HepG2 (cell line): Measurements from ENCODE around the gene TREH. TPM values are rescaled to one million over a fixed set of nuclear protein-coding genes. Genes with fewer than 3 reads are reported as not detected.

Experiments
- ATAC-seq: fragments of 200-7000 bp; cut with Tn5 transposase; 3 replicates; pipeline ENCODE4 v1.9.1; 2020; ENCODE audit warnings: mild to moderate bottlenecking, moderate library complexity
- BruUV-seq: library from RNA; stranded (reverse); fragments of 400-500 nt; replicated peaks from 2 replicates; lab custom pipeline; 2021; lab: Mats Ljungman, UMichigan
- CTCF ChIA-PET: fragments of 300-600 bp; formaldehyde crosslinking; extraction: SDS; loops from one replicate; lab custom pipeline; 2021; ENCODE audit warnings: low total read pairs, inconsistent platforms, low intra/inter-chr PET ratio; lab: Yijun Ruan, JAX
- POLR2A ChIA-PET: fragments of 350-600 bp; sonication (Branson Sonifier 250); formaldehyde crosslinking; loops from one replicate; lab custom pipeline; 2020; ENCODE audit warnings: antibody characterized with exemption, inconsistent platforms; lab: Yijun Ruan, JAX
- DNase-seq: peaks from one replicate; pipeline ENCODE4 v3.0.0-alpha.2; 2015; ENCODE audit warnings: low spot score
- FAIRE-seq: peaks from 3 replicates; lab custom pipeline; 2011; peaks lifted over from hg19 to GRCh38; lab: Jason Lieb, UNC
- H2AFZ ChIP-seq: one replicate; pipeline ENCODE4 v1.6.1; 2011; ENCODE audit warnings: low read length, inconsistent platforms
- H3K27ac ChIP-seq: fragments of 300-600 bp; 3 replicates; pipeline ENCODE4 v1.8.0; 2011; ENCODE audit warnings: mixed run types, mild to moderate bottlenecking, mixed read lengths, low read length, inconsistent platforms; ENCODE audit not compliant: insufficient read depth; ENCODE audit errors: extremely low read length
- H3K27me3 ChIP-seq, 2 experiments: fragments of 200-600 bp in 1 of 2; 2 replicates in 1 of 2; 3 replicates in 1 of 2; pipeline versions ENCODE4 v1.6.0 to v1.8.0; 2011; ENCODE audit warnings: low read length in 2 of 2, mild to moderate bottlenecking in 2 of 2, moderate library complexity in 2 of 2, inconsistent platforms in 1 of 2; ENCODE audit not compliant: insufficient read depth in 2 of 2, control insufficient read depth in 1 of 2
- H3K36me3 ChIP-seq, 2 experiments: fragments of 200-600 bp in 1 of 2; replicated peaks in 1 of 2; 2 replicates in 1 of 2; 3 replicates in 1 of 2; pipeline versions ENCODE4 v1.5.1 to v1.8.0; 2011; ENCODE audit warnings: low read length in 2 of 2, inconsistent platforms in 1 of 2; ENCODE audit not compliant: insufficient read depth in 2 of 2, control insufficient read depth in 1 of 2
- H3K4me1 ChIP-seq: 2 replicates; pipeline ENCODE4 v1.5.1; 2012; ENCODE audit warnings: low read length, inconsistent platforms; ENCODE audit not compliant: insufficient read depth
- H3K4me2 ChIP-seq: 2 replicates; pipeline ENCODE4 v1.6.0; 2011; ENCODE audit warnings: low read depth, low read length, inconsistent platforms
- H3K4me3 ChIP-seq, 3 experiments: fragments of 200-600 bp in 1 of 3; sonication (generic), shearing (Covaris generic) in 1 of 3; replicated peaks in 1 of 3; 2 replicates each; pipeline ENCODE4 v1.5.1; 2011 to 2016; ENCODE audit warnings: low read length in 3 of 3, inconsistent platforms in 2 of 3, low read depth in 2 of 3, mild to moderate bottlenecking in 2 of 3, control low read depth in 1 of 3, mixed read lengths in 1 of 3; ENCODE audit not compliant: insufficient read depth in 1 of 3
- H3K79me2 ChIP-seq: one replicate; pipeline ENCODE4 v1.6.1; 2011; ENCODE audit warnings: low read length, inconsistent platforms; ENCODE audit not compliant: insufficient read depth
- H3K9ac ChIP-seq: 2 replicates; pipeline ENCODE4 v1.6.0; 2011; ENCODE audit warnings: mild to moderate bottlenecking, low read depth, low read length, inconsistent platforms; ENCODE audit not compliant: insufficient read depth
- H3K9me3 ChIP-seq: 2 replicates; pipeline ENCODE4 v1.5.1; 2012; ENCODE audit warnings: mild to moderate bottlenecking, low read length
- H4K20me1 ChIP-seq: 2 replicates; pipeline ENCODE4 v1.6.0; 2011; ENCODE audit warnings: inconsistent platforms, mild to moderate bottlenecking, low read length, moderate library complexity; ENCODE audit not compliant: insufficient read depth
- ADNP ChIP-seq: sonication (generic); formaldehyde crosslinking; IDR thresholded peaks from 2 replicates; pipeline ENCODE4 v1.4.0; 2020; ENCODE audit warnings: missing genetic modification reagents
- CBX1 ChIP-seq: IDR thresholded peaks from one replicate; pipeline ENCODE4 v1.6.1; 2016; ENCODE audit warnings: antibody characterized with exemption, low read depth
- CBX5 ChIP-seq: sonication (generic); formaldehyde crosslinking; IDR thresholded peaks from 2 replicates; pipeline ENCODE4 v1.4.0; 2020; ENCODE audit warnings: missing genetic modification reagents, borderline replicate concordance
- CHD4 ChIP-seq: fragments of 200-600 bp; sonication (generic); IDR thresholded peaks from 2 replicates; pipeline ENCODE4 v1.7.0; 2017; ENCODE audit warnings: mild to moderate bottlenecking, low read length, borderline replicate concordance
- CREM ChIP-seq, 2 experiments: sonication (generic) in 1 of 2; formaldehyde crosslinking in 1 of 2; IDR thresholded peaks; 2 replicates each; pipeline versions ENCODE4 v1.4.0 to v1.6.1; 2016 to 2020; ENCODE audit warnings: antibody characterized with exemption in 1 of 2, mild to moderate bottlenecking in 1 of 2, missing genetic modification reagents in 1 of 2
- EHMT2 ChIP-seq: fragments of 200-600 bp; sonication (generic); IDR thresholded peaks from 2 replicates; pipeline ENCODE4 v1.7.0; 2017; ENCODE audit warnings: antibody characterized with exemption, low read depth, low read length, borderline replicate concordance
- ELF3 ChIP-seq: IDR thresholded peaks from 2 replicates; pipeline ENCODE4 v1.6.1; 2016; ENCODE audit warnings: missing genetic modification reagents, missing compliant biosample characterization
- GTF2F1 ChIP-seq: fragments of 150-350 bp; IDR thresholded peaks from 2 replicates; pipeline ENCODE4 v1.6.1; 2014; ENCODE audit warnings: low read length
- SRSF1 ChIP-seq: fragments of 200-400 bp; formaldehyde crosslinking; optimal IDR thresholded peaks from 2 replicates; pipeline ENCODE3; 2017; ENCODE audit warnings: mild to moderate bottlenecking, low read depth, low read length, moderate library complexity
- WIZ ChIP-seq: sonication (generic); formaldehyde crosslinking; IDR thresholded peaks from 2 replicates; pipeline ENCODE4 v1.5.1; 2020; ENCODE audit warnings: mild to moderate bottlenecking, missing genetic modification reagents
- ZBTB3 ChIP-seq: sonication (generic); formaldehyde crosslinking; IDR thresholded peaks from 2 replicates; pipeline ENCODE4 v1.4.0; 2020; ENCODE audit warnings: low read depth, mild to moderate bottlenecking, moderate library complexity, missing genetic modification reagents, borderline replicate concordance
- ZNF329 ChIP-seq: sonication (generic); formaldehyde crosslinking; IDR thresholded peaks from 2 replicates; pipeline ENCODE4 v1.9.0; 2021; ENCODE audit warnings: low read depth, mild to moderate bottlenecking, missing genetic modification reagents
- ZNF343 ChIP-seq: sonication (generic); formaldehyde crosslinking; IDR thresholded peaks from 2 replicates; pipeline ENCODE4 v1.4.0; 2020; ENCODE audit warnings: mild to moderate bottlenecking, missing genetic modification reagents
- WGBS: methylation state at CpG from one replicate; pipeline ENCODE4 v1.1.6; 2017; ENCODE audit warnings: low lambda C conversion rate; 5-methylcytosine and 5-hydroxymethylcytosine counted together
- in situ Hi-C: cut with HindIII; loops from 2 replicates; pipeline ENCODE4 v1.10.0; 2017; ENCODE audit warnings: low pct_unique_long_range_greater_than_20kb; ENCODE audit not compliant: extremely low pct_ligation_motif_present
- intact Hi-C: fragments of 100-400 bp; cut with micrococcal nuclease; formaldehyde crosslinking; loops from one replicate; pipeline ENCODE4 v1.10.0; 2022; ENCODE audit not compliant: unreplicated experiment
- polyA plus RNA-seq, 8 experiments: library from polyadenylated mRNA; depleted of rRNA in 3 of 8; stranded (reverse) in 7 of 8; unstranded in 1 of 8; fragments of >200 nt; fragmentation: Illumina TruSeq in 4 of 8; extraction: Trizol in 4 of 8; gene quantifications; 2 replicates each; pipeline versions ENCODE4 v1.2.1 to v1.2.3, GENCODE V29; 2011 to 2016; ENCODE audit warnings: low read depth in 4 of 8, missing spikeins in 1 of 8, mixed read lengths in 1 of 8; ENCODE audit not compliant: insufficient read depth in 1 of 8
- total RNA-seq, 5 experiments: library from RNA; depleted of rRNA; stranded (reverse); fragments of >200 nt; fragmentation: Illumina TruSeq; extraction: Trizol; gene quantifications; 2 replicates each; pipeline ENCODE4 v1.2.3, GENCODE V29; 2016; ENCODE audit warnings: low read depth in 1 of 5

Gene TREH
- total and polyA plus RNA-seq, 2 of the 13 experiments (the other 11 are each of a cell fraction or from before 2014, with no cell fraction given), result 0.53 to 0.86 TPM

- 99% methylated on average over 6 of the region's 6 CpGs for WGBS
- Histone ChIP-seq H3K4me3 (no peak overlapping the region), H4K20me1 (no peaks in the 10 kb centered on the region), H3K4me1 (peaks cover 48% of the 10 kb centered on the region), H3K79me2 (no peaks in the 10 kb centered on the region), H3K36me3 (no peaks in the 10 kb centered on the region), H3K27me3 (no peaks in the 10 kb centered on the region), H3K9ac (no peak overlapping the region), H3K27ac (no peak overlapping the region), H3K4me2 (no peak overlapping the region), H3K9me3 (no peaks in the 10 kb centered on the region), H2AFZ (no peak overlapping the region)
- ATAC-seq (no peak), FAIRE-seq (no peak), DNase-seq (no peak)
- POLR2A ChIA-PET, result interaction anchor here (0.6 to 3.0 kb wide), 2 partner anchors 12 to 16 kb away, joined by 3 to 14 read pairs; no protein-coding TSS in a partner anchor
- in situ Hi-C loops (no loop called here), intact Hi-C loops (no loop called here)
- no peak for TF ChIP-seq ADNP (CRISPR knock-in tag)
- CTCF ChIA-PET, result no interaction called here
- no TSS peak for BruUV-seq
These were observed 1.5 kb downstream of the TREH start for GRCh38 chr11:118677977-118678376.

- Histone ChIP-seq H3K4me3 (peak overlapping the region in 2 of 3 experiments; percentile 7 to 14; a peak in 3 of 6 replicates), H4K20me1 (no peaks in the 10 kb centered on the region), H3K27me3 (no peaks in the 10 kb centered on the region), H3K27ac (peak overlapping the region; percentile 76), H2AFZ (no peak overlapping the region), H3K36me3 (no peaks in the 10 kb centered on the region), H3K4me2 (peak overlapping the region; percentile 75), H3K9me3 (no peaks in the 10 kb centered on the region), H3K4me1 (peaks cover 51% of the 10 kb centered on the region), H3K79me2 (no peaks in the 10 kb centered on the region), H3K9ac (peak overlapping the region; percentile 47; the same call in 1 of the 2 replicates)
- no TSS peak for BruUV-seq
- CTCF ChIA-PET, result no interaction called here
- DNase-seq (no peak), FAIRE-seq (no peak), ATAC-seq (no peak)
- WGBS, result 0% methylated on average over 1 of the region's 1 CpG
- intact Hi-C loops, result no loop called here
- in situ Hi-C loops, result no loop called here
- peak; percentile 20; the same call in 1 of the 2 replicates for TF ChIP-seq CHD4
- TF ChIP-seq SRSF1, result no peak
- 0 out of 2 replicates have a peak, but pooled peaks have one; percentile 4 for TF ChIP-seq ZBTB3 (CRISPR knock-in tag)
- TF ChIP-seq CREM (IDR thresholded peaks at IDR 0.05), result no peak
- TF ChIP-seq CREM (CRISPR knock-in tag; IDR thresholded peaks at IDR 0.05), result no peak
- no peak for TF ChIP-seq GTF2F1
- 0 out of 2 replicates have a peak, but pooled peaks have one; percentile 6 for TF ChIP-seq ZNF343 (CRISPR knock-in tag)
- TF ChIP-seq ELF3, result 0 out of 2 replicates have a peak, but pooled peaks have one; percentile 3
- TF ChIP-seq CBX1, result no peak
- no peak for TF ChIP-seq CBX5 (CRISPR knock-in tag)
- TF ChIP-seq ZNF329, result no peak
- TF ChIP-seq WIZ (CRISPR knock-in tag), result 0 out of 2 replicates have a peak, but pooled peaks have one; percentile 15
- TF ChIP-seq EHMT2, result peak; percentile 8; the same call in 1 of the 2 replicates
- POLR2A ChIA-PET, result interaction anchor here (1.0 to 2.4 kb wide), 12 partner anchors 8 to 383 kb away, joined by 3 to 15 read pairs (median 6); partner anchors contain the start of genes DDX6 and HYOU1
These were observed 5.4 kb downstream of the TREH start for GRCh38 chr11:118674082-118674435.
